Measurements from ENCODE around the gene LRRC47. TPM values are rescaled to one million over a fixed set of nuclear protein-coding genes. Genes with fewer than 3 reads are reported as not detected.

The LRRC47 gene
- total and polyA plus RNA-seq, 2 of the 13 experiments (the other 11 are each of a cell fraction or from before 2014, with no cell fraction given), result 18.3 to 52.5 TPM

DNA sequence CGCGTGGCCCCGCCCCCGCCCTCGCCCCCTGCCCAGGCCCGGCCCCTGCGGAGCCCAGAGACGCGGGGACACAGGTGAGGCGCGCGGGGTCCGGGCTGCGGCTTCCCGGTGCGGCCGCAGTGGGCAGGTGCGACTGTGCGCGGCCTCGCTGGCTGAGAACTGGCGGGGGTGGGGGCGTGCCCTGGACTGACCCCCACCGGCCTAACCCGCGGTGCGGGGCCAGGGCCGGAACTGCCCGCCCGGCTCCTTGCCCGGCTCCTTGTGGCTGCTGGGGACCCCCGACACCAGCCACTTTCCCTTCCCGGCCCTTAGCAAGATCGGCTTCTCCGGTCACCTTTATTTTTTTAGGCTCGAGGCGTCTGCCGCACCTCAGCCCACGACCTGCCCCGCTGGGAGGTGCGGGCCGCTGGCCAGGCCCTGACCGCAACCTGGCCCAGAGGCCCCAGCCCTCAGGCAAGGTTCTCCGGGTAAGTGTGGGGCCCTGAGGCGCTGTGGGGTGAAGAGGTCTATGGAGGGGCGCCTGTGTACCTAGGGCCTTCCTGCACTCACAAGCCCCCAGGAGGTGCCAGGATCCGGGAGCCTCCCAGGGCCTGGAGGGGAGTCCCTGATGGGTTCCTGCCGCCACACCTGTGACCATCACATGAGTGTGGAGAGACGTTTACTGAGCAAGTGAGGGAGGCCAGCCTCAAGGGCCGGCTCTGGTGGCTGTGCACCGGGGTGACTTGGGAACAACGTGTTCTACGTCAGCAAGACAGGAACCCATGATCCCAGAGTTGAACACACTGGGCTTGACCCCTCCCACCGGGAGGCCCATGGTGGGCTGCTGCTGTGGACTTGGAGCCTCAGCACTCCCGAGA, 23.4 kb downstream of the LRRC47 start, which contains the start of gene SMIM1 (continued):
- TF ChIP-seq, protein P1, sequence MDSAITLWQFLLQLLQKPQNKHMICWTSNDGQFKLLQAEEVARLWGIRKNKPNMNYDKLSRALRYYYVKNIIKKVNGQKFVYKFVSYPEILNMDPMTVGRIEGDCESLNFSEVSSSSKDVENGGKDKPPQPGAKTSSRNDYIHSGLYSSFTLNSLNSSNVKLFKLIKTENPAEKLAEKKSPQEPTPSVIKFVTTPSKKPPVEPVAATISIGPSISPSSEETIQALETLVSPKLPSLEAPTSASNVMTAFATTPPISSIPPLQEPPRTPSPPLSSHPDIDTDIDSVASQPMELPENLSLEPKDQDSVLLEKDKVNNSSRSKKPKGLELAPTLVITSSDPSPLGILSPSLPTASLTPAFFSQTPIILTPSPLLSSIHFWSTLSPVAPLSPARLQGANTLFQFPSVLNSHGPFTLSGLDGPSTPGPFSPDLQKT (CRISPR knock-in tag; IDR thresholded peaks at IDR 0.05; ENCODE audit: borderline replicate concordance), result 0 out of 2 replicates have a peak, but pooled peaks have one; percentile 33
- TF ChIP-seq, protein P2, sequence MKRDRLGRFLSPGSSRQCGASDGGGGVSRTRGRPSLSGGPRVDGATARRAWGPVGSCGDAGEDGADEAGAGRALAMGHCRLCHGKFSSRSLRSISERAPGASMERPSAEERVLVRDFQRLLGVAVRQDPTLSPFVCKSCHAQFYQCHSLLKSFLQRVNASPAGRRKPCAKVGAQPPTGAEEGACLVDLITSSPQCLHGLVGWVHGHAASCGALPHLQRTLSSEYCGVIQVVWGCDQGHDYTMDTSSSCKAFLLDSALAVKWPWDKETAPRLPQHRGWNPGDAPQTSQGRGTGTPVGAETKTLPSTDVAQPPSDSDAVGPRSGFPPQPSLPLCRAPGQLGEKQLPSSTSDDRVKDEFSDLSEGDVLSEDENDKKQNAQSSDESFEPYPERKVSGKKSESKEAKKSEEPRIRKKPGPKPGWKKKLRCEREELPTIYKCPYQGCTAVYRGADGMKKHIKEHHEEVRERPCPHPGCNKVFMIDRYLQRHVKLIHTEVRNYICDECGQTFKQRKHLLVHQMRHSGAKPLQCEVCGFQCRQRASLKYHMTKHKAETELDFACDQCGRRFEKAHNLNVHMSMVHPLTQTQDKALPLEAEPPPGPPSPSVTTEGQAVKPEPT (CRISPR knock-in tag; IDR thresholded peaks at IDR 0.05; ENCODE audit: low read depth), result no peak
- TF ChIP-seq FOXA3 (CRISPR knock-in tag; IDR thresholded peaks at IDR 0.05), result peak; percentile 29; the same call in 1 of the 2 replicates
- TF ChIP-seq HNRNPH1 (optimal IDR thresholded peaks at IDR 0.05; ENCODE audit: low read depth, low read length), result no peak
- TF ChIP-seq CENPX (CRISPR knock-in tag; IDR thresholded peaks at IDR 0.05), result no peak
- TF ChIP-seq THAP11 (CRISPR knock-in tag; IDR thresholded peaks at IDR 0.05), result no peak
- no peak for TF ChIP-seq MAFG (CRISPR knock-in tag; IDR thresholded peaks at IDR 0.05)
- TF ChIP-seq ZNF761 (CRISPR knock-in tag; conservative IDR thresholded peaks at IDR 0.05), result 0 out of 2 replicates have a peak, but pooled peaks have one; percentile 55
- TF ChIP-seq, protein P3, sequence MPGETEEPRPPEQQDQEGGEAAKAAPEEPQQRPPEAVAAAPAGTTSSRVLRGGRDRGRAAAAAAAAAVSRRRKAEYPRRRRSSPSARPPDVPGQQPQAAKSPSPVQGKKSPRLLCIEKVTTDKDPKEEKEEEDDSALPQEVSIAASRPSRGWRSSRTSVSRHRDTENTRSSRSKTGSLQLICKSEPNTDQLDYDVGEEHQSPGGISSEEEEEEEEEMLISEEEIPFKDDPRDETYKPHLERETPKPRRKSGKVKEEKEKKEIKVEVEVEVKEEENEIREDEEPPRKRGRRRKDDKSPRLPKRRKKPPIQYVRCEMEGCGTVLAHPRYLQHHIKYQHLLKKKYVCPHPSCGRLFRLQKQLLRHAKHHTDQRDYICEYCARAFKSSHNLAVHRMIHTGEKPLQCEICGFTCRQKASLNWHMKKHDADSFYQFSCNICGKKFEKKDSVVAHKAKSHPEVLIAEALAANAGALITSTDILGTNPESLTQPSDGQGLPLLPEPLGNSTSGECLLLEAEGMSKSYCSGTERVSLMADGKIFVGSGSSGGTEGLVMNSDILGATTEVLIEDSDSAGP (CRISPR knock-in tag; IDR thresholded peaks at IDR 0.05; ENCODE audit: borderline replicate concordance), result 0 out of 2 replicates have a peak, but pooled peaks have one; percentile 4
- TF ChIP-seq SRSF9 (IDR thresholded peaks at IDR 0.05; ENCODE audit: borderline replicate concordance, insufficient read depth, low read depth, low read length, poor library complexity, severe bottlenecking), result no peak
- peak; percentile 49 for TF ChIP-seq TAF15 (IDR thresholded peaks at IDR 0.05; ENCODE audit: low read depth, low read length, poor library complexity, severe bottlenecking)
- TF ChIP-seq, protein P4, sequence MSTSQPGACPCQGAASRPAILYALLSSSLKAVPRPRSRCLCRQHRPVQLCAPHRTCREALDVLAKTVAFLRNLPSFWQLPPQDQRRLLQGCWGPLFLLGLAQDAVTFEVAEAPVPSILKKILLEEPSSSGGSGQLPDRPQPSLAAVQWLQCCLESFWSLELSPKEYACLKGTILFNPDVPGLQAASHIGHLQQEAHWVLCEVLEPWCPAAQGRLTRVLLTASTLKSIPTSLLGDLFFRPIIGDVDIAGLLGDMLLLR (CRISPR knock-in tag; IDR thresholded peaks at IDR 0.05), result peak; percentile 78; the same call in 1 of the 2 replicates
- no peak for TF ChIP-seq FOXC1 (CRISPR knock-in tag; IDR thresholded peaks at IDR 0.05; ENCODE audit: borderline replicate concordance)
- TF ChIP-seq BORCS8-MEF2B (CRISPR knock-in tag; IDR thresholded peaks at IDR 0.05), result peak; percentile 79
- TF ChIP-seq BHLHE40 (IDR thresholded peaks at IDR 0.05; ENCODE audit: low read length), result no peak
- TF ChIP-seq ZFX (CRISPR knock-in tag; IDR thresholded peaks at IDR 0.05; ENCODE audit: low read depth), result peak; percentile 69
- TF ChIP-seq, protein P5, sequence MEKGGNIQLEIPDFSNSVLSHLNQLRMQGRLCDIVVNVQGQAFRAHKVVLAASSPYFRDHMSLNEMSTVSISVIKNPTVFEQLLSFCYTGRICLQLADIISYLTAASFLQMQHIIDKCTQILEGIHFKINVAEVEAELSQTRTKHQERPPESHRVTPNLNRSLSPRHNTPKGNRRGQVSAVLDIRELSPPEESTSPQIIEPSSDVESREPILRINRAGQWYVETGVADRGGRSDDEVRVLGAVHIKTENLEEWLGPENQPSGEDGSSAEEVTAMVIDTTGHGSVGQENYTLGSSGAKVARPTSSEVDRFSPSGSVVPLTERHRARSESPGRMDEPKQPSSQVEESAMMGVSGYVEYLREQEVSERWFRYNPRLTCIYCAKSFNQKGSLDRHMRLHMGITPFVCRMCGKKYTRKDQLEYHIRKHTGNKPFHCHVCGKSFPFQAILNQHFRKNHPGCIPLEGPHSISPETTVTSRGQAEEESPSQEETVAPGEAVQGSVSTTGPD (CRISPR knock-in tag; IDR thresholded peaks at IDR 0.05), result no peak
- TF ChIP-seq, protein P6, sequence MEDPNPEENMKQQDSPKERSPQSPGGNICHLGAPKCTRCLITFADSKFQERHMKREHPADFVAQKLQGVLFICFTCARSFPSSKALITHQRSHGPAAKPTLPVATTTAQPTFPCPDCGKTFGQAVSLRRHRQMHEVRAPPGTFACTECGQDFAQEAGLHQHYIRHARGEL (CRISPR knock-in tag; IDR thresholded peaks at IDR 0.05), result 0 out of 2 replicates have a peak, but pooled peaks have one; percentile 40
- TF ChIP-seq ZNF30 (CRISPR knock-in tag; IDR thresholded peaks at IDR 0.05), result 0 out of 2 replicates have a peak, but pooled peaks have one; percentile 35
- peak; percentile 40 for TF ChIP-seq MED8 (CRISPR knock-in tag; IDR thresholded peaks at IDR 0.05; ENCODE audit: insufficient replicate concordance)
- peak; percentile 86; the same call in 1 of the 2 replicates for TF ChIP-seq ZNF598 (CRISPR knock-in tag; IDR thresholded peaks at IDR 0.05; ENCODE audit: borderline replicate concordance)
